GM12874 (cell line): Measurements from ENCODE around the gene IMMP1L.

Source experiments
- TF ChIP-seq, protein P1 (sequence below): IDR thresholded peaks from 2 replicates; pipeline ENCODE4 v1.5.1; 2011; ENCODE audit warnings: low read depth, mild to moderate bottlenecking, control low read depth, low read length, moderate library complexity; ENCODE audit not compliant: insufficient read depth

The IMMP1L gene

DNA sequence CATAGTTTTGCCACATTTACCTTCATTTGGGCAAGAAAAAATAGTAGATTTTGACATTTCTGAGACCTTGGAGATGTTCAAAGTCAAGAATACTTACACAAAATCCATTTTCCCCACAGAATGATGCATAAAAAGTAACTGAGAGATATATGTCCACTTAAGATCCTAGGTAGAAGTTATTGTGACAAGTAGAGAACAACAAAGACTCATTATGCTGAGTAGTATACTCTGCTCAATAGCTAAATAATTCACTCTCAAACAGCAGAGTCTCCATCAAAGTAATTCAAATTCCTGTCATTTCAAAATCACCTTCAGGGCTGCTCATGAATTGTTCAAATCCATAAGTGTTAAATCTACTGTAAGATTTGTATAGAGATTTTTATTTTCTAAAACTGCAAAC is 35.3 kb downstream of the IMMP1L start:
- TF ChIP-seq, protein P1, sequence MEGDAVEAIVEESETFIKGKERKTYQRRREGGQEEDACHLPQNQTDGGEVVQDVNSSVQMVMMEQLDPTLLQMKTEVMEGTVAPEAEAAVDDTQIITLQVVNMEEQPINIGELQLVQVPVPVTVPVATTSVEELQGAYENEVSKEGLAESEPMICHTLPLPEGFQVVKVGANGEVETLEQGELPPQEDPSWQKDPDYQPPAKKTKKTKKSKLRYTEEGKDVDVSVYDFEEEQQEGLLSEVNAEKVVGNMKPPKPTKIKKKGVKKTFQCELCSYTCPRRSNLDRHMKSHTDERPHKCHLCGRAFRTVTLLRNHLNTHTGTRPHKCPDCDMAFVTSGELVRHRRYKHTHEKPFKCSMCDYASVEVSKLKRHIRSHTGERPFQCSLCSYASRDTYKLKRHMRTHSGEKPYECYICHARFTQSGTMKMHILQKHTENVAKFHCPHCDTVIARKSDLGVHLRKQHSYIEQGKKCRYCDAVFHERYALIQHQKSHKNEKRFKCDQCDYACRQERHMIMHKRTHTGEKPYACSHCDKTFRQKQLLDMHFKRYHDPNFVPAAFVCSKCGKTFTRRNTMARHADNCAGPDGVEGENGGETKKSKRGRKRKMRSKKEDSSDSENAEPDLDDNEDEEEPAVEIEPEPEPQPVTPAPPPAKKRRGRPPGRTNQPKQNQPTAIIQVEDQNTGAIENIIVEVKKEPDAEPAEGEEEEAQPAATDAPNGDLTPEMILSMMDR: no peak

DNA sequence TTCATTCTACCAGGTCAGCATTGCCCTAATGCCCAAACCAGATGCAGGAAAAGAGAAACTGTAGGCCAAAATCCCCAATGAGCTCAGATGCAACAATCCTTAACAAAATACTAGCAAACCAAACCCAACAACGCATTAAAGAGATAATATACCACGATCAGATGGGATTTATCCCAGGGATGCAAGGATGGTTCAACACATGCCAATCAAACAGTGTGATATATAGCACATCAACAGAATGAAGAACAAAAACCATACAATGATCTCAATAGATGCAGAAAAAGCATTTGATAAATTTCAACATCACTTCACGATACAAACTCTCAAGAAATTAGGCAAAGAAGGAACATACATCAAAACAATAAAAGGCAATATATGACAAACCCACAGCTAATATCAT is 45.0 kb downstream of the IMMP1L start:
- TF ChIP-seq, protein P1: no peak

DNA sequence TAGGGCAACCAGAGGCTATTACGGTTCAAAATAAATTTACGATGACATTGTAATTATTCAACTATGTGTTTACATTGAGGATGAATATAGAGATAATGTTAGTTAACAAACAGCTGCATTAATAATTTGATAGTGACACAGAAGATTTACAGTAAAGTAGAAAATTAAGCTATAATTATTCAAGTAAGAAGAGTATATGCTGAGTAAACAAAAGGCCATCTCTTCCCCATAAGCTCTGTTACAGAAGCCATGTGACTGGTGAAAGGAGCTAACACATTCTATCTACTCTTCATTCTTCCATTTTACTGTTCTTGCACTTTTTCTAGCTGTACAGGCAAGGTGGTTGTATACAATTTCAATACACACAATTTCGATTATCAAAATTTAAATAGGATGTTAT is 54.2 kb downstream of the IMMP1L start:
- TF ChIP-seq, protein P1: no peak

DNA sequence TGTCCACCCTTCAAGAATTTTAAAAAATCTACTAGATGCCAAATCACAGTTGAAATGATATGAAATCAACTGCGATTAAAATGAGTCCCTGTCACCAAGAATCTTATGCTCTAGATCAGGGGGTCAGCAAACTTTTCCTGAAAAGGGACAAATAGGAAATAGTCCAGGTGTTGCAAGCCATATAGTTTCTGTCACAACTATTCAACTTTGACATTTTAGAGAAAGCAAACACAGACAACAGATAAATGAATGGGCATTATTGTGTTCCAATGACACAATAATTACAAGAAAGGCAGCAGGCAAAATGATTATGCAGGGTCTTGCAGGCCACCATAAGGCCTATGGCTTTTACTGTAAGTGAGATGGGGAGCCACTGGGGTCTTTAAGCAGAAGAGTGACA is 58.6 kb downstream of the IMMP1L start:
- TF ChIP-seq, protein P1: no peak

DNA sequence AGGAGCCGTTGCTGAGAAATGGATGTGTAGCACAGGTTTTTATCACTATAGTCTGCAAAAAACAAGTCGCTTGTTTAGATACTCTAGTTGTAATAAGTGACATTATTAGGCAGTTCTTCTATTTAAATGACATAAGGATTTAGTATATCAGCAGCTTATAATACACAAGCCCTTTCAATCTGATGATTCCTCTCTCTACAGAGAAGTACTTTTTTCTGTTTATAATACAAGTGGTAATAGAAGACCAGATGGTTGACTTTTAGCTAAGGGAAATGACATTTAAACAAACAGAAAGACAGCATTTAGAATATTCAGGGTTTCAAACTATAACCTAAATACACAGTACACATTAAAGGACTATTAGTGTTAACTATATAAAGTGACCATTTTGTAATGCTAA is 60.4 kb downstream of the IMMP1L start:
- TF ChIP-seq, protein P1: no peak

DNA sequence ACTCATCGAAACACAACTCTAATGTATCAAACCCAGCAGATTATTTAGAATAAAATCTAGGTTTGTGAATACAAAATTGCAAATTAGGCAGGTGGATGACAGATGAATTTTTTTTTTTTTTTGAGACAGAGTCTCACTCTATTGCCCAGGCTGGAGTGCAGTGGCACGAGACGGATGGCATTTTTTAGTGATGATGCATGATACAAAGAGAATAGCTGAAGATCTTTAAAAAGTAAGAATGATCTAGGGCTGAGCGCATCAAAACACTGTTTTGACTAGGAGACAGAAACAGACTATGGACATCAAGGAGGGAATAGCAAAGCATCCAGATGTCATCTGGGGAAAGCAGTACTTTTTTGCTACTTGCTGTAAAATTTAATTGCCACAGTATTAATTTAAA is 63.8 kb downstream of the IMMP1L start:
- TF ChIP-seq, protein P1: no peak

DNA sequence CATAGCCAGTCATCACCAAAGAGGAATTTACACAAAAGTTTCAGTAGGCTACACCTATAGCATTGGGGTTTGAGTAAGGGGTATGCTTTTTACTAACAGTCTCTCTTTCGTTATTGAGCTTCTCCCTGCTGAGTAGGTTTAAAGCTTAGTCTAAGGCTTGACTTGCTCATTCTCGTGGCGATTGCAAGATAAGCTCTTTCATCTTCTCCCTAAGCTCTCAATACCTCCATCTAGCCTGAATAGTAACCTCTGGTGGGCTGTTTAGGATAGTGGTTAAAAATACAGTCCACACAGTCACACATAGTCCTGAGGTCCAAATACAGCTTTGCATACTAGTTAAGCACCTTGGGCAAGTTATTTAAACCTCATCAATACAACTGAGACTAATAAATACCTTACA is 65.6 kb downstream of the IMMP1L start:
- TF ChIP-seq, protein P1: no peak

DNA sequence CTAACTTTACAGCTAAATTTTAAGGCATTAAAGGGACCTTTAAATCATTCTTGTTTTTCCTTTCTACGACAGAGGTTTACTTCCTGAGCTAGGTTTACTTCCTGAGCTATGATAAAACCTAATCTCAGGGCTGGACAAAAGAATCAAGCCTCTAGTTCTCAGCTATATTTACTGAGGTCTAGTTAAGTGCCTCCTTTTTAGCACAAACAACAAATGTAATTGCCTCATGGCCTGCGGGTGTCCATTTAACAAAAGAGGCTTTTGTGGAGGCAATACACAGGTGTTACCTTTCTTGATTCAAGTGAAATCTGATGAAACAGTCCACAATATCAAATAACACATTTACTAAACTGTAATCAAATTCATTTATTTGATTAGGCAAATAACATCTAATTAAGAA is 67.3 kb downstream of the IMMP1L start:
- TF ChIP-seq, protein P1: no peak
